Ishikawa (cell line): ENCODE results near the gene KCNJ4.

Source experiments
- CEBPB ChIP-seq: IDR thresholded peaks from 2 replicates; pipeline ENCODE4 v1.6.1; 2012
- CREB1 ChIP-seq: IDR thresholded peaks from 2 replicates; pipeline ENCODE4 v1.6.1; 2012; ENCODE audit warnings: low read depth
- EGR1 ChIP-seq: IDR thresholded peaks from 2 replicates; pipeline ENCODE4 v1.6.1; 2012
- EP300 ChIP-seq: IDR thresholded peaks from 2 replicates; pipeline ENCODE4 v1.6.1; 2012; ENCODE audit warnings: borderline replicate concordance
- FOXM1 ChIP-seq: IDR thresholded peaks from 2 replicates; pipeline ENCODE4 v1.6.1; 2012; ENCODE audit warnings: low read depth, borderline replicate concordance
- MAX ChIP-seq: IDR thresholded peaks from 2 replicates; pipeline ENCODE4 v1.6.1; 2012
- NFIC ChIP-seq: IDR thresholded peaks from 2 replicates; pipeline ENCODE4 v1.6.1; 2012
- RAD21 ChIP-seq: IDR thresholded peaks from 2 replicates; pipeline ENCODE4 v1.6.1; 2012; ENCODE audit warnings: low read depth
- REST ChIP-seq: IDR thresholded peaks from 2 replicates; pipeline ENCODE4 v1.6.1; 2012; ENCODE audit warnings: low read depth, mild to moderate bottlenecking
- TAF1 ChIP-seq: IDR thresholded peaks from 2 replicates; pipeline ENCODE4 v1.6.1; 2012; ENCODE audit warnings: low read depth, mild to moderate bottlenecking
- TCF12 ChIP-seq: IDR thresholded peaks from 2 replicates; pipeline ENCODE4 v1.6.1; 2012; ENCODE audit warnings: low read depth
- TEAD4 ChIP-seq: IDR thresholded peaks from 2 replicates; pipeline ENCODE4 v1.6.1; 2012
- USF1 ChIP-seq: IDR thresholded peaks from 2 replicates; pipeline ENCODE4 v1.6.1; 2012
- YY1 ChIP-seq: IDR thresholded peaks from 2 replicates; pipeline ENCODE4 v1.6.1; 2012; ENCODE audit warnings: low read depth
- ZBTB7A ChIP-seq: IDR thresholded peaks from 2 replicates; pipeline ENCODE4 v1.6.1; 2012; ENCODE audit warnings: low read depth

Gene KCNJ4

GRCh38 chr22:38448945-38449745 lies 5.9 kb downstream of the KCNJ4 start:
- TF ChIP-seq YY1 (no peak), CEBPB (no peak), TCF12 (no peak), TAF1 (no peak), EGR1 (no peak), CREB1 (no peak), FOXM1 (no peak), RAD21 (no peak), ZBTB7A (no peak), EP300 (no peak), MAX (no peak), REST (no peak)

GRCh38 chr22:38446018-38446601 lies 8.9 kb downstream of the KCNJ4 start:
- TF ChIP-seq FOXM1 (no peak), NFIC (peak; percentile 33; the same call in 1 of the 2 replicates)

- TF ChIP-seq ZBTB7A: no peak
- no peak for TF ChIP-seq CEBPB
- TF ChIP-seq REST: no peak
- no peak for TF ChIP-seq EP300
Measured at GRCh38 chr22:38444783-38445182, 10.2 kb downstream of the KCNJ4 start.

- TF ChIP-seq USF1: 0 out of 2 replicates have a peak, but pooled peaks have one; percentile 2
- no peak for TF ChIP-seq TEAD4
- TF ChIP-seq YY1: no peak
- no peak for TF ChIP-seq FOXM1
- no peak for TF ChIP-seq TAF1
Measured at GRCh38 chr22:38443628-38444521, 11.1 kb downstream of the KCNJ4 start.

GRCh38 chr22:38442967-38443627 lies 11.9 kb downstream of the KCNJ4 start:
- TF ChIP-seq YY1 (no peak), FOXM1 (no peak), REST (no peak), RAD21 (no peak), EGR1 (no peak), EP300 (no peak), NFIC (no peak), TEAD4 (no peak), CEBPB (no peak), CREB1 (no peak), ZBTB7A (no peak), MAX (no peak), TAF1 (no peak), TCF12 (no peak), USF1 (no peak)
